ENCODE data around the gene PPIL1. TPM values are rescaled to one million over a fixed set of nuclear protein-coding genes. Genes with fewer than 3 reads are reported as not detected.

The PPIL1 gene
- total RNA-seq, 1 donor from 2014 or later = 33.4 TPM

DNA sequence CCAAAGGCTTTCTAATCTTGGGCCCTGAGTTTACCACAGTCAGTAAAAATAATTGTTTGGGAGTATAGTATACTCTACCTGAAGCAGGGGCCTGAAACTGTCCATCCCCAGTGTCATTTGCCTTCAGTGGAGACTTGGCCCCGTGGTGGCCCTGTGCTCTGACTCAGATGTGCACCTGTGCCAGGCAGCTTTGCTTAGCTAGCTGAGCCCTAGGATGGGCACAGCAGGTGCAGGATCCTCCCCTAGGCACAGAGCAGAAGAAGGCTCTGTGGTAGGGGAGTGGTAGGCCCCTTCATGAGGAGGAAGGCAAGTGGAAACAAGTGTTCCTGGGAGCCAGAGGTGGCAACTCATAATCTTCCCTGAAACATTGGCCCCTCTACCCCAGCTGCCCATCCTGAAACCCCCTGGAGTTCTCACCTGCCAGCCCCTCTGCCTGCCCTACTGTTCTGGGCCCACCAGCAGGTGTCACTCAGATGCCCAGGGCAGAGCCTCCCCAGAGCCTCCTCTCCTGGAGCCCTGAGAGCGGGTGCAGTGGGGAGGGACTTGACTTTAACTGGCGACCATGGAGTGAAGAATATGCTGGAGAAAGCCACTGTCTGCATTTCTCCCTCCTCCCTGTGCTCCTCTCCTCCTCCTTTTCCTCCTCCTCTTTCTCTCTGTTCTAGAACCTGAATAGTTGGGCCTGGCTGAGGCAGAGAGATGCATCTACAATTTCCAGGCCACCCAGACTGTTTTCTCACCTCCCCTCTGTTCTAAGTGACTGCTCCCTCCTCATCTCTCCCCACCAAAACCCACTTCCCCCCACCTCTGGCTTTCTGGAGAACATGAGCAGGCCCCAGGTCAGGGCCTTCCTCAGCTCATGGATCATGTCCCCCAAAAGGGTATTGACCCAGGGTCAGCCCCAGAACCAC lies 38.2 kb downstream of the PPIL1 start:
- Mint-ChIP-seq H3K9me3 (ENCODE audit: unreplicated experiment) (no peaks in the 10 kb centered on the region), H3K27ac (ENCODE audit: unreplicated experiment) (no peak overlapping the region), H3K4me1 (ENCODE audit: unreplicated experiment) (peaks cover 42% of the 10 kb centered on the region), H3K36me3 (ENCODE audit: low read depth, unreplicated experiment) (peaks cover 22% of the 10 kb centered on the region), H3K4me3 (ENCODE audit: unreplicated experiment) (no peak overlapping the region), H3K27me3 (ENCODE audit: unreplicated experiment) (peaks cover 11% of the 10 kb centered on the region)
- DNase-seq (ENCODE audit: low spot score) = no peak
- TF ChIP-seq, protein P1, sequence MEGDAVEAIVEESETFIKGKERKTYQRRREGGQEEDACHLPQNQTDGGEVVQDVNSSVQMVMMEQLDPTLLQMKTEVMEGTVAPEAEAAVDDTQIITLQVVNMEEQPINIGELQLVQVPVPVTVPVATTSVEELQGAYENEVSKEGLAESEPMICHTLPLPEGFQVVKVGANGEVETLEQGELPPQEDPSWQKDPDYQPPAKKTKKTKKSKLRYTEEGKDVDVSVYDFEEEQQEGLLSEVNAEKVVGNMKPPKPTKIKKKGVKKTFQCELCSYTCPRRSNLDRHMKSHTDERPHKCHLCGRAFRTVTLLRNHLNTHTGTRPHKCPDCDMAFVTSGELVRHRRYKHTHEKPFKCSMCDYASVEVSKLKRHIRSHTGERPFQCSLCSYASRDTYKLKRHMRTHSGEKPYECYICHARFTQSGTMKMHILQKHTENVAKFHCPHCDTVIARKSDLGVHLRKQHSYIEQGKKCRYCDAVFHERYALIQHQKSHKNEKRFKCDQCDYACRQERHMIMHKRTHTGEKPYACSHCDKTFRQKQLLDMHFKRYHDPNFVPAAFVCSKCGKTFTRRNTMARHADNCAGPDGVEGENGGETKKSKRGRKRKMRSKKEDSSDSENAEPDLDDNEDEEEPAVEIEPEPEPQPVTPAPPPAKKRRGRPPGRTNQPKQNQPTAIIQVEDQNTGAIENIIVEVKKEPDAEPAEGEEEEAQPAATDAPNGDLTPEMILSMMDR (IDR thresholded peaks at IDR 0.05; ENCODE audit: unreplicated experiment) = no peak

- peaks cover 6% of the 10 kb centered on the region for H3K27me3 Mint-ChIP-seq (ENCODE audit: unreplicated experiment)
- peaks cover 42% of the 10 kb centered on the region for H3K4me1 Mint-ChIP-seq (ENCODE audit: unreplicated experiment)
- no peak overlapping the region for H3K27ac Mint-ChIP-seq (ENCODE audit: unreplicated experiment)
- H3K4me3 Mint-ChIP-seq (ENCODE audit: unreplicated experiment) = peak overlapping the region; percentile 72
- peaks cover 22% of the 10 kb centered on the region for H3K36me3 Mint-ChIP-seq (ENCODE audit: low read depth, unreplicated experiment)
- TF ChIP-seq, protein P1 (IDR thresholded peaks at IDR 0.05; ENCODE audit: unreplicated experiment) = no peak
- no peak for DNase-seq (ENCODE audit: low spot score)
- no peaks in the 10 kb centered on the region for H3K9me3 Mint-ChIP-seq (ENCODE audit: unreplicated experiment)
Observed at GRCh38 chr6:36834576-36835341, 39.8 kb downstream of the PPIL1 start.

GRCh38 chr6:36833182-36833789 lies 41.3 kb downstream of the PPIL1 start:
- peaks cover 17% of the 10 kb centered on the region for H3K36me3 Mint-ChIP-seq (ENCODE audit: low read depth, unreplicated experiment)
- H3K9me3 Mint-ChIP-seq (ENCODE audit: unreplicated experiment) = no peaks in the 10 kb centered on the region
- H3K4me1 Mint-ChIP-seq (ENCODE audit: unreplicated experiment) = peaks cover 44% of the 10 kb centered on the region
- TF ChIP-seq, protein P1 (IDR thresholded peaks at IDR 0.05; ENCODE audit: unreplicated experiment) = no peak
- H3K27me3 Mint-ChIP-seq (ENCODE audit: unreplicated experiment) = peaks cover 2% of the 10 kb centered on the region
- no peak overlapping the region for H3K27ac Mint-ChIP-seq (ENCODE audit: unreplicated experiment)
- H3K4me3 Mint-ChIP-seq (ENCODE audit: unreplicated experiment) = peak overlapping the region; percentile 67
- no peak for DNase-seq (ENCODE audit: low spot score)

- no peak for DNase-seq (ENCODE audit: low spot score)
- H3K4me1 Mint-ChIP-seq (ENCODE audit: unreplicated experiment) = peaks cover 44% of the 10 kb centered on the region
- H3K36me3 Mint-ChIP-seq (ENCODE audit: low read depth, unreplicated experiment) = peaks cover 13% of the 10 kb centered on the region
- TF ChIP-seq, protein P1 (IDR thresholded peaks at IDR 0.05; ENCODE audit: unreplicated experiment) = no peak
- no peaks in the 10 kb centered on the region for H3K9me3 Mint-ChIP-seq (ENCODE audit: unreplicated experiment)
- peaks cover 2% of the 10 kb centered on the region for H3K27me3 Mint-ChIP-seq (ENCODE audit: unreplicated experiment)
- no peak overlapping the region for H3K27ac Mint-ChIP-seq (ENCODE audit: unreplicated experiment)
- H3K4me3 Mint-ChIP-seq (ENCODE audit: unreplicated experiment) = no peak overlapping the region
Observed at GRCh38 chr6:36832313-36832712, 42.3 kb downstream of the PPIL1 start.

All from endothelial cell (in vitro differentiated cells).